Measurements from ENCODE around the gene C17orf113.
"Not testable (repeated sequence)": the region's sequence is repeated elsewhere in the genome, so short reads cannot be mapped to it uniquely, and the experiment has no call there.

The C17orf113 gene

DNA sequence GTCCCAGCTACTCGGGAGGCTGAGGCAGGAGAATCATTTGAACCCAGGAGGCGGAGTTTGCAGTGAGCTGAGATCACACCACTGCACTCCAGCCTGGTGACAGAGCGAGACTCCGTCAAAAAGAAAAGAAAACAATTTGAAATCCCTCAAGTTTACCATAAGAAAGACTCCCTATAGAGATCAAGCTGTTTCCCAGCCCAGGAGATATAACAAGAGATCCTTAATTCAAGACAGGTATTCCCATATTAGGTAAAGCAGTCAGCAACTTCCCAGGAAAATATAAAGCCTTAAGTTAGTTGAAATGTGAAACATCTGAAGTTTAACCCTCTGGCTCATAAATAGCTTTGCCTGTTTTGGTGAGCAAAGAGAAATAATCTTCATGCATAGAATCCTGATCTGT lies 38.0 kb downstream of the C17orf113 start:
- not testable (repeated sequence) for DNase-seq

DNA sequence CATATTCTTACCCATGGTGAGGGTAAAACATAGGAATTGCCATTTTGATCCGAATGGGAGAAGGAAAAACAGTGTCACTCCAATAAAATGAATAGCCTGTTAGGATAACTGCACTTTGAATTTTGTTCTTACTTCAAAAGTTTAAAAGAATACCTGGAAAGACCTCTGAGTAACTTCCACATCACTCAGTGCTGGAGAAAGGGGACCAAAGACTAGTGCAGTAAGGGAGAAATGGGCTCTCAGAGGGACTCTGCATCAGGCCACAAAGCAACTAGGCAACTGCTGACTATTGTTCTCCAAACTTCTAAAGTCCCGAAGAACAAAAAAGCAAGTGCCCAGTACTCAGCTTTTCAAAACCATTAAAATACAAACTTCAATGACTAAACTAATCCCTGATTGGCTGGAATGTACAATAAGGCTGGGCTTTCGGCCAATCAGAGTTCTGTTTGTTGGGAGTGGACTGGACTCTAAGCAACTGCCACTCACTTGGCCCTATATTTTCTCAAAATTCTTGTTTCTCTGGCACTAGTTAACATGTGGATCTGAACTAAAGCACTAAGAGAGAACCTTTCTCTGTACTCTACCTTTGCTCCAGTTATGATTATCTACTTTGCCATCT lies 39.4 kb downstream of the C17orf113 start:
- peak; percentile 56 for DNase-seq

DNA sequence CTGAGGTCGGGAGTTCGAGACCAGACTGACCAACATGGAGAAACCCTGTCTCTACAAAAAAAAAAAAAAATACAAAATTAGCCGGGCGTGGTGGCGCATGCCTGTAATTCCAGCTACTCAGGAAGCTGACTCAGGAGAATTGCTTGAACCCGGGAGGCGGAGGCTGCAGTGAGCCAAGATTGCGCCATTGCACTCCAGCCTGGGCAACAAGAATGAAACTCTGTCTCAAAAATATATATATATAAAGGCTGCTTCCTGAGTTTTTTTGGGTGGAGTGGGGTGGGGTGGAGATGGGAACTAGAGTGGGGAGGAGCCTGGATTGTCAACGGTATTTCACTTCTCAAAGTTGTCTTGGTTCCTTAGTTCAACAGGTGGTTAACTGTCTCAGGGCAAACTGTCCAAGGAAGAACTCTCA lies 40.1 kb downstream of the C17orf113 start:
- peak; percentile 72 for DNase-seq

DNA sequence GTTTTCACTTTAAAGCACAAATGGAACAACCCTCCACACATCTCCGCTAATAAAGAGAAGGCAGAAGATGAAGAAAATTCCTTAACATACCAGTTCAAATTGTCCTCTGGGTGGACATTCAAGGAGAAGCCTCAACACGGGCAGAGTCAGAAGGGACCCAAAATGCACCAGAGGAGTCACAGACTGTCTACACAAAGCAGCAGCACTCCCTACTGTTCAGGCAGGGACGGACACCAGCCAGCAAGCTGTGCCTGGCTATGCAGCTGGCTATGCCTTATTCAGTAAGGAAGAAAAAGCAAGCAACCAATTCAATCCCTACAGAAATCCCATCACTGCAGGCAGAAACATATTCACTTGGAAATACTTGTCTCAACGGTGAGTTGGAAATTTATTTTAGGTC lies 41.2 kb downstream of the C17orf113 start:
- peak; percentile 35 for DNase-seq

DNA sequence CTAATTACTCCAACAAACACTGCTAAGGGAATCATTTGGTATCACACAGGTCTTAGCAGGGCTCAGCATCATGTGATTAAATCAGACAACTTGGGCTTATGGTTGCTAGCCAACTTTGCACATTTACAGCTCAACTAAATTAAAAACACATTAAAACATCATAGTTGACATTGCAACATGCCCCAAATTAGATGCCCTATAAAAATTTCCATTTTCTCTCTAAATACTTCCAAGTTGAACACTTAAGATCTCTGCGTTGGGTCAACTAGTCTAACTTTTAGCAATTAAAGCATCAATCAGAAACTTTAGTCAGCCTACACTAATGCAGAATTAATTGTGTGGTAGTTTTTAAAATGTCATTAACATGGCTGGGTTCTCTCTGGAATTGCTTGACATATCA lies 45.2 kb downstream of the C17orf113 start:
- DNase-seq = no peak

DNA sequence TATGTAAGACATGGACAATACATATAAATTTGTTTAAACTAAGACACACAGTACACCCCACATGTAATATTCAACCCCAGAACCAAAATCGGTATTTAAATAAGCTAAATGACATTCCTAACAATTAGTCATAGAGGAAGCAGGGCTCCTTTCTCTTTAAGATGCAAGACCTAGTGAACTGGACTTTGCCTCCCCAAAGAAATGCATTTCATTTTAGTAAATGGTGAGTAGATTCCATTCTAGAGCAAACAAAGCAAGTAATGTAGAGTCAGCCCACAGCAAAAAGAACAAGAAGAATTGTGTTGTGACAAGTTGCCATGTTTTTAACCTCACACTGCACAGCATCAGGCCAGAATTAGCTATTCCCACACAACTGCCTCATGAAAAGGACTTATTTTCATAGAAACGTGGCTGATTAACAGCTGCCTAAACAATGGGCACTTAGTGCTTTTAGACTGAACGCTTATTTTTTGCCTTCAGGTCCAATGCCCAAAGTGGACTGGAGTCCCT lies 47.6 kb downstream of the C17orf113 start:
- no peak for DNase-seq

DNA sequence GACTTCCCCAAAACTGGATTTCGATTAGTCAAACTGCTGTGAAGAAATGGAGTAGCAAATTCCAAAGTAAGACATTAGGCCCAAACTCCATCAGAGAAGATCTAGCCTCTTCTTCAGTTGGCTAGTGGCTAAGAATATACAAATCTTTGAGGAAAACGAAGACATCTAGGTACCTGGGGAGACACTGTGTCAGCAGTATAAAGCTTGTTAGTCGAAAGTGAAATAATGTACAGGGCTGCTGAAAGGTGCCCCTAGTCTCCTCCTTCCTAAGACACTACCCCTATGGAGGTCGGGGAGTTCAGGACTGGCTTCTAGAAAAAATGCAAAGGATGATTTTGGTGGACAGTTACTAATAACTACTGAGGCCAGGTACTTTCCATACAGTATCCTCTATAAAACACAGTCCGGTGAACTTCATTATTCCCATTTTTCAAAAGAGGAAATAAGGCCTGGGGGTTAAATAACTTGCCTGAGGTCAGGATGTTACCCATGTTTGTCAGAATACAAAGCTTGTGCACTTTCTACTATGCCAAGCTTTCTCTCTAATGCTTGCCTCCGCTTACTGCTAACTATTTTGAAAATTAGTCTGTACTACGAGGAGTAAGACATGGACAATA lies 48.1 kb downstream of the C17orf113 start:
- DNase-seq = no peak

DNA sequence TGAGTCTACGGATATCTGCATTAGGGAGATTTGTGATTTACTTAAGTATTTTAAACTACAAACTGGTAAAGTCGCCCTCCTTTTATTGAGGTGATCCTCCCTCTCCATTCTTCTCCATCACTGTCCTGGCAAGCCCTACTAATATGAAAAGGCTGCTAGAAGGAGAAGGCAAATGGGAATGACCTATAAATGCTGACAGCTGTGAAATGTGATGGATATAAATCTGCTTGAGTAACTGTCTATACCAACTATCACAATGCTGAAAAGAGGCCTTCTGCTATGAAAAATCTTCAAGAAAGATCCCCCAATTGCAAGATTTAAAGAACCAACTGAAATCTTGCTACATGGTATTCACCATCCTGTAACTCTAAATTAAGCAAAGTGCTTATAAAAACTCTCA lies 48.7 kb downstream of the C17orf113 start:
- no peak for DNase-seq

DNA sequence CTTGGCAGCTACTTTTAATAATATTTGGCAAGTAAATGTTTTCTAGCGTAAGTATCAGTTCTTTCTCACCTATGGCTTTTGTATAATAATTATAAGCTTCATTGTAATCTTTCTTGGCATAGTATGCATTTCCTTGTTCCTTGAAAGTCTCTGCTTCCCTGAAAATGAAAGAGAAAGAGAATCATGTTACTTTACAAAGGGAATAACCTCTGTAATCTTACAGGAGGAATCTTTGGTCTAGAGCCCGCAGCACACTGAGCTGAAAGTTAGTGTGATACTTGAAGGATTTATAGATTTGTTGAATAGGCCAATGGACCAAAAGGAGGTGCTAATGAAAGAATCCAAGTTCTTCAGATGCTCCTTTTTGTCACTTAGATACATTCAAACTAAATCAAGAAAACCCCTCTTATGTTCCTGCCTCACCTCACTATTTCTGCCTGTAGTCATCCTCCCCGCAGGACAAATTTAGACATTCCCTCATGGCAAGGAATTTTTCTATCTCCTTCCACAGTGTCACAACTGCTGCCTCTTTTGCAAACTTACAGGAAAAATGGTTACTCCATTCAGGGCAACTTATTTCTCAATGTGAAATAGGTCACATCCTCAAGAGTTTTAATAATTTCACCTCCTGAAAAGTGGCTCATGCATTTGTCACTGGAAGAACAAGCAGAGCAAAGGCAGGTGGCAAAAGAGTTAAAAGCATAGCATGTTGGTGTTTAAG lies 49.8 kb downstream of the C17orf113 start:
- DNase-seq = peak; percentile 63

DNA sequence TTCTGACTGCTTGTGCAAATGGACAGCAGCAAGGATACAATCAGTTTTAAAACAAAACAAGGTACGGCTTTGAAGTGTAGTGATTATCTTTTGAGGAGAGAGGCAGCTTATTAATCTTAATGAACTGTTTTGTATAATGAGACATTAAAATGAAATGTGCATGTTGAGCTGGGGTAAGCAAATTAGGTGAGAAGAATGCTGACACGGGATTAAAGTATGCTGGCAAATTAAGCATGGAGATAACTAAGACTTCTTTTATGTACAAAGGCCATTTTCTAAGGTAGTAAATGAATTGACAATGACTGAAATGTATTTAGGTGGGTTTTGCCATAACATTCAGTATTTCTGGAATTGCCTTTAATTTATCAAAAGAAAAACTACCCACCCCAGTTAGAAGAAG lies 51.9 kb downstream of the C17orf113 start:
- DNase-seq = no peak

DNA sequence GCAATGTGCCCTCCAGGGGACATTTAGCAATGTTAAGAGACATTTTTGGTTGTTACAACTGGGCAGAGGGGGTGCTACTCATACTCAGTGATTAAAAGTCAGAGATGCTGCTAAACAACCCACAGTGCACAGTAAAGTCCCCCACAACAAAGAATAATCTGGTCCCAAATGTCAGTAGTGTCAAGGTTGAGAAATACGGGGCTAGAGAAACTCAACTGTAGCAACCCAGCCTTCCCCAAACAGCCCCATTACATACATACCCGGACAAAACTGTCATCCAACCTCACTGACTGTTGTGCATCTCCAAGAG lies 53.6 kb downstream of the C17orf113 start:
- no peak for DNase-seq

DNA sequence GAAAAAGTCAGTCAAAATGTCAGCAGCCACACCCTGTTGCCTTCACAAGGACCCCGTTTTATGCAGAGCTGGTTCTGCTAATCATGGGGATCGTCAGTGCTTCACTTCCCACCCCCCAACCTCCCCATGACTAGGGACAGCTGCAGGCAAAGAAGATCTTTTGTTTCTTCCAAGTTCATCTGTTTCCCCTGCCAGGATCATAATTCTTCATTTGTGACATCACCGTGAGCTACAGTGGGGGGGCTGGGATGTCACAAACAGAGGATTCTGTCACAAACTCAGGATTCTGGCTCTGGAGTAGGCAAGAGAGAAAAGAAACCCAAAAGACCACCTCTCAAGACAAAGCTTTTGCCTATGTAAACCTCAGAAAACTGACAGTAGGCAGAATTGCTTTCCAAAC lies 57.8 kb downstream of the C17orf113 start:
- no peak for DNase-seq

DNA sequence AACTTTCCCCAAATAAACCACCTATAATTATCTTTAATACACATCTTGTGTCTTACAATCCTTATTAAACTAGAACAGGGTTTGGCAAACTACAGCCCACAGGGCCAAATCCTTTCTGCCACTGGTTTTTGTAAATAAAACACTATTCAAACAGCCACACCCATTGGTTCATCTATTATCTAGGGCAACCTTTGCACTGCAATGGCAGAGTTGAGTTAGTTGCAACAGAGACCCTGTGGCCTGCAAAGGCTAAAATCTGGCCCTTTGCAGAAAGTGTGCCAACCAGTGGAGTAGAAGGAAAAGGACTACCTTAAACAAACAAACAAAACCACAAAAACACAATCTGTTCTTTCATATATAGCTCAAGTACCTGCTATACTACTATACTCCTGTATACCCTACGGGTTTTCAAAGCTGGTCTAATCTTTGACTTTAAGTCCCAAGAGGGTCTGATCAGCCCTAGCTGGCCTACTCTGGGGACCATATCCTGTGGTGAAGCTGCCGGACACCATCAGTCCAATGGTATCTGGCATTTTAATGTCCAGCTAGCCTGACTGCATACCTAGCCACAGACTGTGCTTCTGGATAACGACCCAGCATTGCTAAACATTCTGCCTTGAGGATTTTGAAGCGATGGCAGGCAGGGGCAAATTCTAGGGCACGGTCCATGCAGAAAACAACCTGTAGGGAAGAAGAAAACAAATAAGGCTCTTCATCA lies 60.5 kb downstream of the C17orf113 start:
- DNase-seq = no peak

DNA sequence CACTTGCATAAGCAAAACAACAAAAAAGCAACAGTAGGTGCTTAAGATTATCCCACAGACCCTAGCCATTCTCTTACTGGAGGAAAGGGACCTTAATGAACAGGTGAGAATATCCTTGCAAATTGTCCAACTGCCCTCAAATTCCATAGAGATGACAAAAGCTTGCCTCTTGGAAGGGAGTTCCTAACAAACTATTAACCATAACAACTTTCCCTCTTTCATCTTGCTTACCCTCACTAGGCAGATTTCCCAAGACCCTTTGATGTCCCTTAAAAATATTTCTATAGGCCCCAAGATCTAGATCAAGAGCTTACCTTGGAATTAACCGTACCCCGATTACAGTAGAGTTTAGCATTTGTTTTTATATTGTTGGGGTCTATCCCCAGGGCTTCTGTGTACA lies 62.0 kb downstream of the C17orf113 start:
- DNase-seq = no peak

All from inflammatory macrophage treated with lipopolysaccharide for 4 hours (primary cell).